Measurements from ENCODE around the gene TNFRSF21.
"Not testable (repeated sequence)": the region's sequence is repeated elsewhere in the genome, so short reads cannot be mapped to it uniquely, and the experiment has no call there.

Gene TNFRSF21

DNA sequence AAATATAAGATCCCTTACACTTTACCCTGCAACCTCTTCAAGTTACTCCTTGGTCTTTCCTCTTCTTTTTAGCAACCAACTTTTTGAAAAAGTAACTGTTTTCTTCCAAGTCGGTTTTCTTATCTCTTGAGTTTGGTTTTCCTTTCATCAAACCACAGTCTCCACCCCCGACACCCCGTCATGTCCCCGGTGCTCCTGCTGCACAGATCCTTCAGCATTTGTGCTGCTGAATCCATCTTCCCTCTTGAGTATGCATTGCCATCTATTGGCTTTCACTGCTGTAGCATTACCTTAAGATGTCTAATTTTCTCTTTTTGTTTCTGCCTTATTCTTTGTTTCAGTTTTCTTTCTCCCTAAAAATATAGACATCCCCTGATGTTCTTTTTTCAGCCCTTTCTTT lies 11.9 kb upstream of the TNFRSF21 start:
- DNase-seq = peak; percentile 43 to 60

DNA sequence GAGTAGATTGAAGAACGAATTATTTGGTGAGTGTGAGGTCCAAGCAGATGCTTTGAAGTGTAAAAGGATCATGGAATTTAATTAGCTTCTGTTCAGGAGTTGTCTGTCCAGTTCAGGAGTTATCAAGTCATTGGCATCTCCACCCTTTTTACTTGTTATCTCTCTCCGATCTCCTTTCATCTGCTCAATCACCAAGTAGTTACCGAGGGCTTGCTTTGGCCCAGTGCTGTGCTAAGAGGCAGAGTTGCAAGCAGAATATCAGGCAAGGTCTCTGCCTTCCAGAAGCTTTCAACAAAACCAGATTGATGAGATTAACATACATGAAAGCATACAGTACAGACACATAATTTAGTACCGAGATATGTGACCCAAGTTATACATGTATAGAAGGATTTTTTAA lies 10.2 kb upstream of the TNFRSF21 start:
- no peak for DNase-seq

DNA sequence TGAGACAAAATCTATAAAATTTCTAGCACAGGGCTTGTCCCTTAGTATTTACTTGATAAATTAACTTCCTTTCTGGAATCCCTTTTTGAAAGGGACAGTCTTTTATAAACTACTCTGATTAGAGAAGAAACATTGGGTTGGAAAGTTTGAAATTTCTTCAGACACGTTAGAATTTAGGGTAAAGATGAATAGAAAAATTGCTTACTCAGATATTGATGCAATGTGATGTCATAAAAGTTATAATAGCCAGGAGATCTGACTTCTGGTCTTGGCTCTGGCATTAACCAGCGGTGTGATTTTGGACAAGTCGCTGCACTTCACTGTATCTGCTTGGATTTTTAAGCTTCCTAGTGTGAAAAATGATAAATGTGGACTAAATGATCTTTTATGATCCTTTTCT lies 9.7 kb upstream of the TNFRSF21 start:
- DNase-seq = no peak

DNA sequence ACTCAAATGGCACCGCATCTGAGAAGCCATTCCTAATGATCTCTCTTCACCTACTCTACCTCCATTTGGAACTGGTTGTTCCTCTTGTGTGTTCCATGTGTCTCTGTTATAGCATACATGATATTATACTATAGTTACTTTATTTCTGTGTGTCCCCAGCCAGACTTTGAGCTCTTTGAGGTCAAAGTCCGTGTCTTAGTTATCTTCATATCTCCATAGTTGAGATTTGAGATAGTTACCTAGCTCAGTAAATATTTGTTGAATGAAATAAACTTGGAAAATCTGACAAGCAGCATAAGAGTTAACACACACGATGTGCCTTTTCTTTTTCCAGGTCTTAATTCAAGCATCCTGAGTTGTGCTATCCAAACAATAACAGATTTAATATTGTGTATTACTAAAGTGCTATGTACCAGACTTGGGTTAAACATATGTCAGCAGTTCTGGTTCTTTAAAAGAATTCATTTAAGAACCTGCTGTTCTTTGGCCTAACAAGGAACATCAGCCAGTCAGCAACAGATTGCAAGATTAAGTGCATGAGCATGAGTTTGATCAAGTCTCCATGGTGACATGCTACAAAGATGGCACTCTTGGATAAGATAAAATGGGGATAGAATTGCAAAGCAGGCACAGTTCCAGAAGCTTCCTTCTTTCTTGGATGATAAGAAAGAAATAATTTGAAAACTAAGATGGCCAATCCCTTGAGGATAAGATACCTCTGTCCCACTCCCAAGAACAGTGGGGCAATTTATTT lies 8.7 kb upstream of the TNFRSF21 start:
- DNase-seq = no peak

DNA sequence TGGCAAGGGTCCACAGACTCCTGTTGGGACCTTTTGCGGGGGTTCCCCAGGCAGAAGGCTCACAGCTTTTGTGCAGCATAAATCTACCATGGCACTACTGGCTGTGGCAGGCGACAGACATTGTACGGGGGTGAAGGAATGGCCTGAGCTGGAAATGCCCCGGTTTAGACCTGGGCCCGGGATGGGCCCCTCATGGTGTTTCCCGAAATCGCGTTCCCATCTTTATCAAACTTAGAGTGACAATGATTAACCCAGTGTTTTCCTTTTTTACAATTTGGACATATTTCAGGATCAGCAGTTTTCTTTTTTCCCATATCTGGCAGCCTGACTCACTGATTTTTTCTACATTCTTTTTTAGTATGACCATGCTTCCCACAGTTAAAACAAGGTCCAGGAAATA lies 5.5 kb upstream of the TNFRSF21 start:
- DNase-seq = not testable (repeated sequence)

DNA sequence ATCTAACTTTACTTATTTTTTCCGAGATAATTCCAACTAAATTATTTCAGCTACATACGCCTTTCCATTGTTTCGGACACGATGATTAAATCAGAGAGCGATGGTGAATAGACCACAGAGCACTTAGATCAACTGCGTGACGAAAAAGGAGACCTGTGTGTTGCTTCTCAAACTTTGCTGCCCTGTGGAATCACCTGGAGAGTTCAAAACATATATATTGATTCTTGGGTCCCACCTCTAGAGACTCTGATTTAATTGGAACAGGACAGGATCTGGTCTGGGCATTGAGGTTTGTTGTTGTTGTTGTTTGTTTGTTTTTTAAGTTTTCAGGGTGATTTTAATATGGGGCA lies 401 bp upstream of the TNFRSF21 start:
- DNase-seq = no peak

DNA sequence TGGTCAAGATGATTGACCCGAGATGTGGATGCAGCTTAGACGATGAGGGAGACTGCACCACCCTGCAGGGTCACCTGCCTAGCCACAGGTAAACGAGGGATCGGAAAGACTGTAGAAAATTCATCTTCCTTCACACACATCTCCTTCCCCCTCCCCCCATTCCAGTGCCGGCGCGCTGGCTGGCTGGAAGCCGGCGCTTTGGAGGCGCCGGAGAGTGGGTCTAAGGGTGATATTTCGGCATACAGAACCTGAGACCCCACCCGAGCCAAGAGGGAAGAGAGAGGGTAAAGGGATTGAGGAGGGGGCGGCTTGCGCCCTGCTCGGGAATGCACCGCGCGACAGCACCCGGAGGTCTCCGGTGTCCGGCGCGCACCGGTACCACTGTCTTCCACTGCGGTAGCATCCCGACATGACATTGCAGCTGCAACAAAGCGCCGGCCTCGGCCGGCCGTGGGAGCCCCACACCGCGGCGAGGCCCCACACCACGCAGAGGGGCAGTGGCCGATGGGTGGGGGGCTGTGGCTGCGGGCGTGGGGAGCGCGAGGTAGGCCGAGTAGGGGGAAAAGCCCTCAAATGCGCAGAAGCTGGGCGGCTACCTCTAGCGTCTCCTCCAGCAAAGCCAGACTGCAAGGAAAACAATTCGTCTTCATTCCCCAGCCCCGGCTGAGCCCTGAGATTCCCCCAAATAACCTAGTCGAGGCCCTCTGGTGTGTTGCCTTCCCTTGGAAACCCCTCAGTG lies 984 bp downstream of the TNFRSF21 start:
- peak in 1 of 2 experiments; percentile 16 for DNase-seq

DNA sequence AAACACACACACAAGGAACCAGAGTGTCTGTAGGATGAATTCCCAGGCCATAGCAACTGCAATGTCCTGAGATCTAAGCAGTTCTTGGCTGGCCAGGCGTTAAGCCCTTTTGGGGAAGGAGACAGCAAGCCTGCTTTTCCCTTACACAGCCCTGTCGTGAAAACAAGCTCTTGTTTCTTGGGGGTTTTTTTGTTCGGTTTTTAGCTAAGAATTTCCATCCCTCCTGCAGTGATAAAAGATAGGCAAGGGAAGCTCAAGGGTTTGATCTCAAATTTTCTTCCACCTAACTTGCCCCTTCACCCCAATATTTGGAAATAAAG lies 1.5 kb downstream of the TNFRSF21 start:
- DNase-seq = peak in 1 of 2 experiments; percentile 7

DNA sequence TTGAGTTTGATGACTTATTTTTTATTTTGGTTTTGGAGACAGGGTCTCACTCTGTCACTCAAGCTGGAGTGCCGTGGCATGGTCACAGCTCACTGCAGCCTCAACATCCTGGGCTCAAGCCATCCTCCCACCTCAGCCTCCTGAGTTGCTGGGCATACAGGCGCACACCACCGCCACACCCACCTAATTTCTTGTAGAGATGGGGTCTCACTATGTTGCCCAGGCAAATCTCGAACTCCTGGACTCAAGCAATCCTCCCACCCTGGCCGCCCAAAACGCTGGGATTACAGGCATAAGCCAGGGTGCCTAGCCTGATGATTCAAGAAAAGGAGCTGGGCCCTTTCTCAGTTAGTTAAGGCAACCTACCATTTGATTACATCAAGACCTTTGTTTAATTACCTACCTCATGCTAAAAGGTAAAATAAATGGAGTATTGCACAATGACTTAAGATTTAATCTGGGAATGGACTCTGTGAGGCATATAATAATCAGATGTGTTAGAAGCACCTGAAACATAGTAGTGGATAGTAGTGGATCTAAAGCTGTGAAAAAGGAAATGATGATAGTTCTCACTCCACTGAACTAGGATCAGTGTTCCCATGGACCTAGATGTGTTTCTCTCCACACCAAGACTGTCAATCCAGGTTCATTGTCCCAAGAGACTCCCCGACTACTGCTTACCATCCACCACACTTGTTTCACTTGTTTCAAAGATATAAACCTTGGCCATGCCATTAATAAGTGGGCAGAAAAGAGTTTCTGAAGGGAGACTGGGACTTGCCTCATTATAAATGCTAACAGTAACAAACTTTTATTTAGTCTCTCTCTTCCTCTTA lies 2.1 kb downstream of the TNFRSF21 start:
- no peak for DNase-seq

DNA sequence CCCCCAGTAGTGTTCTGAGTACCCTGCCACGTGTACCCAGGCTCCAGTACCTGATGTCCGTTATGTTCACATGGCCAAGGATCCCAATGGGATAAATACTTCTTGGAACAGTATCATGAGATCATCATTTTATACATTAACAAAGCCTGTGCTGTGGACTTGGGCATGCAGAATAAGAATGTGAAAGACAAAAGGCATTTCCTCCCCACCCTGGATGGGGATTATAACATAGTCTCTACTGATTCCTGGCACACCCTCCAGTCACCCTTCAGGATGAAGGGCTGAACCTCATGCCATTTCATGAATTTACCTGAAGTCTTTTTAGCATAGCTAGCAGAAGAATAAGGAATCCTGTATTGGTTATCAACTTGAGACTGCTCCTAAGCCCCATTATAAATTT lies 2.8 kb downstream of the TNFRSF21 start:
- no peak for DNase-seq

DNA sequence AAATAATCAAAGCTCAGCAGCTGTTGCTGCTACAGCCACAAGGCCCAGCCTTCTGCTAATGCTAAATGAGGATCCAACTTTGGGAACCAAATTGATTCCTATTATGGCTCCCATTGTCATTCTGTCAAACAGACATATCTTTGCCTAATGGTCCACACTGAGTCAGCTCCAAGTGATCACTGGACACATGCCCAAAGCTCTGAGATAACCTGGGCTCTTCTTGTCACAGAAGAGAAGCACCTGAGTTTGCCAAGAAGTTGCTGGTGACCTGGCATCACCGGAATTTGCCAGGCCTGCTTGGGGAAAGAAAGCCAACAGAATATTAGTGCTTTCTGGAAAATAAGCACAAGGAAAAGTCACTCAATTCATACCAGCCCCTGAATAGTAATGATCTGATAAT lies 5.8 kb downstream of the TNFRSF21 start:
- no peak for DNase-seq

DNA sequence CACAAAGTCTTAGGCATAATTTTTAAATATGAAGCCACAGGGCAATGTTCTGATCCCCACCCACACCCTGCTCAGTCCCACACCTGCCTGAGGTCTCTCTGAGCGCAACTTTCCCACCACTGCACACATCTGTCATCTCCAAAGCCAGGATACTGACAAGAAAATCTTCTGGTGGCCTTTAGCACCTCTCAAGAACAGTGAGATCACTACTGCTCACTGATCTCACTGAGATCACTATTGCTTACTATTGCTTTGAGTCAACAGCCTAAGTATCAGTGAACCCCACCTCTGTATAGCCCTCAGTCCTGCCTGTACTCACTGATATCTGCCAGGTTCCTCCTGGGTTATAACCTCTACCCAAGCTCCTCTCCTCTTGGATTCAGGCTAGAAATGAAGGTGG lies 6.4 kb downstream of the TNFRSF21 start:
- DNase-seq = no peak

DNA sequence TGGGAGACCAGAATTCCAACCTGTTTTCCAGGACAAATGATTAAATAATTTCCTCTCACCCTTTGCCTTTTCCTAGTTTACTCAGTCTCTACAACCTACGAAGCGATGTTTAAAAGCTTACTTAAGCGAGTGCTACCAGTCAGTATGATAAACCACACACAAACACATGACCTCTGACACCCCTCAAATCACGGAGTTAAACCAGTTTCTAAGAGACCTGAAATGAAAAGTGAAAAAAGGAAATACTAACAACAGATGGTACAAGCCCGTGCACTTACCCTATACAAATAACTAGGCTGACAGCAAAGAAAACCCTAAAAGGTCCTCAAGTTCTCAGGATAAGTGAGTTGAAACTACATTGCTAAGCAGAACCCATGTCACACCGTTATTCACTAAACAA lies 7.7 kb downstream of the TNFRSF21 start:
- DNase-seq = no peak

DNA sequence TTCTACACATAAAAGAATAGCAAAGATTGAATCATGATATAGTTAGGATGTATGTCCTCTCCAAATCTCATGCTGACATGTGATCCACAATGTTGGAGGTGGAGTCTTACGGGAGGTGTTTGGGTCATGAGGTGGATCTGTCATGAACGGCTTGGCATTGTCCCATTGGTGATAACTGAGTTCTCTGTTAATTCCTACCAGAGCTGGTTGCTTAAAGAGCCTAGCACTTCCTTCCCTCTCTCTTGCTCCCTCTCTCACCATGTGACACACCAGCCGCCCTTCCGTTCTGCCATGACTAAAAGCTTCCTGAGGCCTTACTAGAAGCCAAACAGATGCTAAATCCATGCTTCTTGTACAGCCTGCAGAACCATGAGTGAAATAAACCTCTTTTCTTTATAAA lies 8.3 kb downstream of the TNFRSF21 start:
- no peak for DNase-seq

DNA sequence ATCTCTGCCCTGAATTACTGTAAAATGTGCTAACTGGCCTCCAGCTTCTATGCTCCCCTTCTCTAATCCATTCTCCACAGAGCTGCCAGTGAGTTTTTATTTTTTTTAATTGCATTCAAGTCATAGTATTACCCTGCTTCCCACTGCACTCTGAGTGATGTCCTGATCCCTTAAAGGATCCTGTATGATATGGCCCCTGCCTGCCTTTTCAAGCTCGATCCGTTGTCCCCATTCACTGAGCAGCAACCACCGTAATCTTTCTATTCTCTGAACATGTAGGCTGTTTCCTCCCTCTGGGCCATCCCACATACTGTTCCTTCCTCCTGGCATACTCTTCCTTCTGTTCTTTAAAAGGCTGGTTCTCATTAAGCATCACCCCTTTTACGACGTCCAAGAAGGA lies 9.3 kb downstream of the TNFRSF21 start:
- no peak for DNase-seq

DNA sequence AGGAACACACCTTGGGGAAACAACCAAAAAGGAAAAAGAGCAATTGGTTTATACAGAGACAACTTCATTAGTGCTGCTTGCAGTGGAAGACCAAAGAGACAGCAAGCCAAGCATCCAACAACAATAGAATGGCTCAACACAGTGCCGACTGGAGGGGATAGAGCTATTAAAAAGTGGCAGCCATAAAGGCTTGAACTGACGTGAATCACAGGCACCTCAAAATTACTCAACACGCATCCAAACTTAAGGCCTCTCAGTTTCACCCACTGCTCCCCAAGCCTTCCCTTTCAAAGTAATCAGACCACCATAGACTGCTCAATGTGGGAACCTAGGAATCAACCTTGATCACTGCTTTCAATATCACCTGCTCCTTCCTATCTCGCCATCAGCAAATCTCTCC lies 9.7 kb downstream of the TNFRSF21 start:
- no peak for DNase-seq

DNA sequence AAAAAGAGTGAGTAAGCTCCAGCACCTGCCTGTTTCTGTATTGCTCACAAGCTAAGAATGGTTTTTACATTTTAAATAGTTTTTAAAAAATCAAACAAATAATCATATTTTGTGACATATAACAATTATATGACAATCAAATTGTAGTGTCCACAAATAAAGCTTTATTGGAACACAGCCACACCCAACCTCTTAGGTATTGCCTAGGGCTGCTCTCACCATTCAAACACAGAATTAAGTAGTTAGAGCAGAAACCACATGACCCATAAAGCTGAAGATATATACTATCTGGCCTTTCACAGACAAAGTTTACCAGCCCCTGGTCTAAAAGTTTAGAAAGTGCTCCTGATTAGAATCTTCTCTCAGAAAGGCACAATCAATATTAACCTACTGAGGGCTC lies 11.2 kb downstream of the TNFRSF21 start:
- DNase-seq = no peak

DNA sequence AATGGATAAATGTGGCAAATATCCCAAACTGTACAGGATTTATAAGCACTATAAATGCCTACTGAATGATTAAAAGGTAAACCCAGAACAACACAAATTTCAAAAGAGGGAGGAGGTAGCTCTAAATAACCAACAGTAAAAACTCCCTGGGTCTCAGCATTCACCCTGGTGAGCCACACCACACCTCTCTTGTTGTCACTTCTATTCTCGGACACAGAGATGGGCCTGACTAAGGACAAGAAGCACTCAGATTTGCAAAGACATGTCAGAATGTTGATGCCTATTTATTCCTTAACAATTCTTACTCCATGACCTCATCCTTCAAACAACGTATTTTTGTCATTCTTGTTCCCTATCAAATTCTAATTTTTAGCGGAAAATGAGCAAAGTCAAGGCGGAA lies 14.7 kb downstream of the TNFRSF21 start:
- no peak for DNase-seq

DNA sequence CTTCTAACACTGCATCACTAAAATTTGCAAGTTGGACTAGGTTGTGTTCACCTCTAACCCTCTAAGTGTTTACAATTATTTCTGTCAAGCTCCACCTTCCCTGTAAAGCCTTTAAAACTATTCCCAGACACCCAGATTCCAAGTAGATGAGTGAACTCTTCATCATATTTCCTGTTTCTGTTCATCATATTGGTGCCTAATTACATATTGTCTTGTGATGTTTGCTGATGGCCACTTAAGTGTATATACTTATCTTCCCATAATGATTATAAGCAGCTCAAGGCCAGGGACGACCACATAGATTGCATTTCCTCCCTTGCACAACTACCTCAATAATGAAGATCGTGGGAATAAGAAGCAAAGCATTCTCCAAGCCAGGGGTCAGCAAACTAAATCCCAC lies 16.8 kb downstream of the TNFRSF21 start:
- DNase-seq = no peak

DNA sequence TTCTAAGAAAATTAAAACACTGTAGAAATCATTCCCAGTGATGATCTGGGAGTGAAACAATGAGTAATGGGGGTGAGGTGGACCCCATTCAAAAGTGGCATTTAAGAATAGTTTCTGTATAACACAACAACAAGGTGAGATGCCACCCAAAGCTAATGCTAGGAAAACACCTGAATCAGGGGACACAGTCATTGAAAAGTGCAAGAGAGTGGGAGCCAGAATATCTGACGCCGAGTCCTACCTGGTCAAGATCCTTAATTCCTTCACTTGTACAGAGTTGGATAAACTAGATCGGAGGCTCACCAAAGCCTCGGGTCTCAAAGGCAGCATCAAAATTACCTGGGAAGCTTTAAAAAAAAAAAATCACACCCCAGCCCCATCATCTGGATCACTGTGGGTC lies 17.7 kb downstream of the TNFRSF21 start:
- DNase-seq = no peak

DNA sequence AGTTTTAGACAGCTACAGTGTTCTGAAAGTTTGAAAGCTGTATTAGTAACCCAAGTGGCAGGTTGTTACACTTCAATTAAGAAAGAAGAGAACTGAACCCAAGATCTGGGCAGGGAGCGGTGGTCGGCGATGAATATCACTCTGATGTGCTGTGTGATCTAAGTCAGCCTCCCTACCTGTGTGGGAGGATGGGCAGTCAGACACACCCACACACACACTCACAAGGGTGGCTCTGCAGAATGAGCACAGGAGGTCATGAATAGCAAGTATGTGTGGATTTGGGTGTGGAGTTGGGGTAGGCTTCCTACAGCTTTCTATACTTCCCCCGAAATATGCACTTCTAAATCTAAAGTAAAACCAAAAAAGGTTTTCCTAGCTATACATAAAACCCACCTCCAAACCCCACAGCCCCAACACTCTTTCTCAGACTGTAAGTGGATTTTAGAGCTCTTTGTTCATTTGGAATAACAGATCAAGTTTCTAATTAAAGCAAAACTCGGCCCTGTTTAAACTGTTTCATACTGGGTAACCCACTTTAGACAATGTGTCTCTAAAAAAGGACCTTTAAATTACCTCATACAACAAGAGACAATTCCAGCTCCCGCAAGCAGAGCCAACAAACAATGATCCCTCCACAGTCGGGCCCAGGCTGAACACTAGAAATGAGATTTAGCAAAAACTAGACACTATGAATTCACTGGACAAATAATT lies 19.4 kb downstream of the TNFRSF21 start:
- no peak for DNase-seq

DNA sequence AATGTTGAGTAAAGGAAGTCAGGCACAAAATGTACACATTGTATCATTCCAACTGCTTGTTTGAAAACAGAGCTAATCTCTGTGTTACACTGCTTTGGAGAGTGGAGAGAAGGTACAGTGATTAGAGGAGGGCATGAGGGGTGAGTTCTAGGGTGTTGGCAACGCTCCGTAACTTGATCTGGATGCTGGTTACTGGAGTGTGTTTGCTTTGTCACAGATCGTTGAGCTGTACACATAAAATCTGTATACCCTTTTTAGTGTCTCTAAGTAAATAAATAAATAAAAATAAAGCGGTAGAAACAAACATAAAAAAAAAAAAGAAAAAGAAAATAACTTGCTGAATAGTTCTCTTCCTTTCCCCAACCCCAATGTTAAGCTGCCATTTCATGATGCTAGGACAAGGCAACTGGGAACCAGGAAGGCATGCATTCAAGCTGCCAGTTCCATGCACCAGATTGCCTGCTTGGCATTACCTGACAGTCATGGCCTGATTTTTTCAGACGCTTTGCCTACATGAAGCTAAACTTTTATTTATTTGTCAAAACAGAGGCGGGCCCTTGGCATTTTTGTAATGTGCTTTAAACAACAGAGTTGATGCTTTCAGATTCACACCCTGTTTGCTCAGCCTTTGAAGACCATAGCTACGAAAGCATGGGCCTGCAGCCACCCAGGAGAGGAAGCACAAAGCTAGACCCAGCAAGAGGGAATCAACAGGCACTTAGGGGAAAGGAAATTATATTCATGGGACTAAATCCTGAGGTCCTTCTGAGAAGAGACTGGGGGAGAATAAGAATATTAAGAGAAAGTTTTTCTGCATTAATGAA lies 21.2 kb downstream of the TNFRSF21 start:
- DNase-seq = no peak

All from Kasumi-1 (cell line).